Right renal cortex interstitium (tissue), 3 donors: ENCODE results near the gene OR52E5. TPM values are rescaled to one million over a fixed set of nuclear protein-coding genes. Genes with fewer than 3 reads are reported as not detected.

ENCODE experiments used
- DNase-seq, 3 donors: peaks; one replicate each; pipeline ENCODE4 v3.0.0-alpha.2; 2013; ENCODE audit warnings: low read depth in 3 of 3, low spot score in 2 of 3
- polyA plus RNA-seq, 3 donors: library from polyadenylated mRNA; unstranded; fragments of 120-200 nt; gene quantifications; one replicate each; pipeline ENCODE4 v1.2.1, GENCODE V29; 2013; ENCODE audit not compliant: insufficient read length in 3 of 3

Gene OR52E5
- polyA plus RNA-seq, result not detected

GRCh38 chr11:5892908-5893307, at the start of gene OR52E5:
OR52E5 (plus strand) TSS chr11:5893208; CDS start chr11:5900777, 7,569 bp downstream.
- DNase-seq, result no peak

DNA sequence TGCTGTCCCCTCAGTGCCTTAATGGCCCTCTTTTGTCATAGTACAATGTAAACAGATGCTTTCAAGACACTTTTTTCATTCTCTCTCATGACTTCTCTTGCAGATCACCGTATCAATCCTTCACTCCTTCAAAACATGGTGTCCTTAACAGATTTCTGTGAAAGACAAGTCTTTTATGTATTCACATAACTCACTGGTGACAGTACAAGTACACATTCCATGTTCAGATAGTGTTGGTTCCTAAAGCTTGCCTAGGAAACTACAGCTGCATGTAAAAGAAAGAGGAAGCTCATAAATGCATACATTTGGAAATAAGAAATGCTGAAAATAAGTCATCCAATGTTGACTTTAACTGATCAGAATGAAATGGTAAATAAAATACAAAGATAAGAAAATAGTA, 46.3 kb upstream of the OR52E5 start:
- no peak for DNase-seq

DNA sequence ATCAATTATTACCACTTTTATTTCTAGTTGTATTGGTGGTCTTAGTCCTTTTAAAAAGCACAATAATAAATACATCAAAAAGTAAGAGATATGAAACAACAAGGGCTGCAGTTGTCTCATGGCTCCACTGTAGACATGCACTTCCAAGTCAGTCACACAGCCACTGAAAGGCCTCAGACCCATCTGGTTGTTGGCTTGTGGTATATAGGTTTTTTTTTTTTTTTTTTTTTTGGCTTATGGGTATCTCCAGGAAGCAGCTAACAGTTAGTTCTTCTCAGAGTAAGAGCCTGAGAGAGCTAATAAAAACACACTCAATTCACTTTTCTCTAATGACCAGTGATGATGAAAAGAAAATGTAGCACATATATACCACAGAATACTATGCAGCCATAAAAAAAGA, 45.3 kb upstream of the OR52E5 start:
- no peak for DNase-seq

GRCh38 chr11:5851002-5851401, 42.0 kb upstream of the OR52E5 start:
- DNase-seq, result no peak

GRCh38 chr11:5857590-5857989, 35.4 kb upstream of the OR52E5 start, which contains the start of gene OR52E8:
OR52E8 (minus strand) TSS chr11:5857690; CDS start chr11:5857690, 0 bp downstream.
- no peak for DNase-seq

- DNase-seq, result no peak
Observed at GRCh38 chr11:5865826-5866225, 27.2 kb upstream of the OR52E5 start.

DNA sequence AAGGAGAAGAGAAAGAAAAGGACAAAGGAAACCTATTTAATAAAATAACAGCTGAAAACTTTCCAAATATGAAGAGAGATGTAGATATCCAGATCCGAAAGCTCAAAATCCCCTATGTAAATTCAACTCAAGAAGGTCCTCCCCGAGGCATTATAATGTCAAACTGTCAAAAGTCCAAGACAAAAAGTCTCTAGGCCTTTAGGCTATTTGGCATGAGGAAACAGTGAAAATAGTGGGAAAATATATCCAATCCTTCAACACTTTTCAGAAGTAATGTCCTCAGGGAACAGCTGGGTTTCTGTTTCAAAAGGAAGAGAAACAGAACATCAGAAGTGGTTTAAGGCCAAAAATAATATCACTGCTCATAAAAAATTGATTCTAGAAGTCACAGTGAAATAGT, 14.4 kb upstream of the OR52E5 start:
- DNase-seq, result no peak

DNA sequence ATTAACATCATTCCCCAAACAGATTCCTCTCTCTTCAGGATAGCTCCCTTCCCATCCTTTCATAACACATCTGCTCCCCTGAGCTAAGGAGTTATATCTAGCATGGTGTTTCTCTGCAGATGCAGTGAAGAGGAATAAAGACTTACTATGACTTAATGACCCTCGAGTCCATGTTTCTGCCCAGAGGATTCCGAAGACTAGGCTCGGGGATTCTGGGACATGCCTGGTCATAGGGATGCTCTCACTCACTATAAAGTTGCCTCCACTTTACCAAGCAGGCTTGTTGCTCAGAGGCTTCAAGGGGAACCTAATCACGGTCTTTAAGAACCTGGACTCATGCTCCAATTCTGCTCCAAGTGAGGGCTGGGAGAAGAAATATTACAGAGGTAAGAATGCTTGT, 12.7 kb upstream of the OR52E5 start, which contains the start of gene OR52E4:
Gene OR52E4, plus strand, starts transcription at position 301 of the 400 bp plus-strand sequence. CDS start 3,664 bp downstream, outside the sequence.
- DNase-seq, result no peak

- DNase-seq, result no peak
Observed at GRCh38 chr11:5881756-5882155, 11.3 kb upstream of the OR52E5 start.

- no peak for DNase-seq
Observed at GRCh38 chr11:5887172-5887571, 5.8 kb upstream of the OR52E5 start.

DNA sequence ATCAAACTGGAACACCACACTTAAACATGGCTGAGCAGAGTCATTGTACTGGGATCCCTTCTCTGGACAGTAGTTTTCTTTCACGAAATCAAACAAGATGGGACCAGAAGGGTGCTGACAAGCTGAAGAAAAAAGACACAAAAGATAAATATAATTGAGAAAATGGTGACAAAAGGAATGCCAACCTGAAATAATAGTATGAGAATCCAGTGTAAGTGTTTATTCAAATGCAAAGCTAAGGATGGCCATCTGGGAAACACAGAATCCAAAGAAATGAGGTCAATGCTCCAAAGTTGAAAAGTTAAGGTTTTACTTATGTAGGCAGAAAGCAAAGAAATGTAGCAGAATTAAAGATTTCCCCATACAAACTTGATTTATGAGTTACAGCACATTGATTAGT, 5.3 kb upstream of the OR52E5 start:
- no peak for DNase-seq

- DNase-seq, result no peak
Observed at GRCh38 chr11:5891216-5891800, 1.7 kb upstream of the OR52E5 start.

DNA sequence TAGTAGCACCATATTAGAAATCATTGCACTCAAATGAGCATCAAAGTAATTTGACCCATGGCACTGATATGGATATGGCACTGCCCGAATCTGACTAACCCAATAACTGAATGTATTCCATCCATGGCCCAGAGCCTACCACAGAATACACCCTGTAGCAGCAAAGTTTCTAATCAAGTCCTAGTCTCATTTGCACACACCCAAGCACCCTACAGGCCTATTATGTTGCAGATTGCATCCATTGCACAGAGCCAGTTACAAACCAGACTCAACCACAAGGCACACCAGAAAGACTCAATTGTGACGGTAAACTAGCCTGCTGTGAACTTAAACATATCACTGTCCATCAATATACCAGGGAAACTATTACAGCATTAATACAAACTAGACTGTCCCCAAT, 6.5 kb downstream of the OR52E5 start:
- no peak for DNase-seq

- no peak for DNase-seq
Observed at GRCh38 chr11:5910540-5910939, 17.5 kb downstream of the OR52E5 start.

GRCh38 chr11:5922749-5923426, 29.9 kb downstream of the OR52E5 start:
- no peak for DNase-seq

DNA sequence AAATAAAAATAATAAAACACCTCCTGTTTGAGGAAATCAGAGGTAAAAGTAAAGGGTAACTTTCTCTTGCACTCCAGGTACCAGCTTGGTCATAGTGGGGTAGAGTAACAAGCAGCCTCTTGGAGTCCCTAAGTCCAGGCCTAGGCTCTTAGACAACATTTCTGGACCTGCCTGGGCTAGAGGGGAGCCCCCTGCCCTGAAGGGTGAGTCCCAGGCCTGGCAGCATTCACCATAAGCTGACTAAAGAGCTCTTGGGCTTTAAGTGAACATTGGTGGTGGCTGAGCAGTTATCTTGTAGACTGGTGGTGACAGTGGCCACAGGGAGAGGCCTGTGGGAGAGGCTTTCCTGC, 30.4 kb downstream of the OR52E5 start:
- no peak for DNase-seq

DNA sequence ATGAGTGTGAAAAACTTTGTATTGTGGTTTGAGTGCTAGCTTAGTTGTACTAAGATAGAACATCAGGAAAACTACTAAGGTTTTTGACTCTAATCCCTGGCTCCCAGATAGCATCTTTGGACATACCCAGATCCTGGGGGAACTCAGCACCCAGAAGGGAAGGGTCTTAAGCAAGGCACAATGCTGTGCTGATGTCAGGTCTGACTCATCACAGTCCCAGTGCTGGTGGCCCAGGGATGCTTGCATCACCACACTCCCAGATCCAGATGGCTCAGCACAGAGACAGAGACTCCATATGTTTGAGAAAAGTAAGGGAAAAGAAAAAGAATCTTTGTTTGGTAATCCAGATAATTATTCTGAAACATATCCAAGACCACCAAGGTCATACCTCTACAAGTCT, 30.8 kb downstream of the OR52E5 start:
- no peak for DNase-seq

DNA sequence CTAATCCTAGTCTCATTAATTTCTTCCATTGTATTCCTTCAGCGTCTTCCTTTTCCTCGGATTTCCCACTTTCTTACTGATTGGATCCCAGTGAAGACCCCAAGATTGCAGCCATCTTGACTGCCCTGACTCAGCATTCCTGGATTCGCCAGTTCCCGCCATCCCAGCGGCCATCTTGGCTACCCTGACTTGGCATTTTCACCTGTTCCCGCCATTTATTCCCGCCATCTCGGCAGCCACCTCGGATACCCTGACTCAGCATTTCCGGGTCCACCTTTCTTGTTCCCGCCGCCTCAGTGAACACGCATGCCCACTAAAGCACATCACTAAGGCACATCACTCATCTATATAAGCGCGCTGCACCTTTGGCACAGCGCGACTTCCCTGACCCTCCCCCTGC, 35.3 kb downstream of the OR52E5 start:
- DNase-seq, result no peak

DNA sequence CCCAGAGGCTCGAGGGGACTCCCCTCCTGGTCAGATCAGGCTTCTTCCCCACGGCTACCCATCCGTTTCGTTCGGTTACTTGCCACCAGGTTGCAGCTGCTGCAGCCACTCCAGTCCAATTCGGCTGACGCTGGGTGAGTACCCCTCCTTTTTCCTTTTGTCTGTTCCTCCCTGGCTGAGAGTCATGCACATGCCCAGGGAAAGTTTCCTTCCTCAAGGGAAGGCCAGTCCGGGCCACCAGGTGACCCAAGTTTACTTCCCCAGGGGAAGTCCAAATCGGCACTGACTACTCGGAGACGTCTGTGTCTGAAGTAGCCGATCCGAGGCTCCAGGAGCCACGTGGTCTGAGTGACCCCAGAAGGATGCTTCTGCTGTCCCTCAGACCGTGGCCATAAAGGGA, 35.8 kb downstream of the OR52E5 start:
- no peak for DNase-seq

DNA sequence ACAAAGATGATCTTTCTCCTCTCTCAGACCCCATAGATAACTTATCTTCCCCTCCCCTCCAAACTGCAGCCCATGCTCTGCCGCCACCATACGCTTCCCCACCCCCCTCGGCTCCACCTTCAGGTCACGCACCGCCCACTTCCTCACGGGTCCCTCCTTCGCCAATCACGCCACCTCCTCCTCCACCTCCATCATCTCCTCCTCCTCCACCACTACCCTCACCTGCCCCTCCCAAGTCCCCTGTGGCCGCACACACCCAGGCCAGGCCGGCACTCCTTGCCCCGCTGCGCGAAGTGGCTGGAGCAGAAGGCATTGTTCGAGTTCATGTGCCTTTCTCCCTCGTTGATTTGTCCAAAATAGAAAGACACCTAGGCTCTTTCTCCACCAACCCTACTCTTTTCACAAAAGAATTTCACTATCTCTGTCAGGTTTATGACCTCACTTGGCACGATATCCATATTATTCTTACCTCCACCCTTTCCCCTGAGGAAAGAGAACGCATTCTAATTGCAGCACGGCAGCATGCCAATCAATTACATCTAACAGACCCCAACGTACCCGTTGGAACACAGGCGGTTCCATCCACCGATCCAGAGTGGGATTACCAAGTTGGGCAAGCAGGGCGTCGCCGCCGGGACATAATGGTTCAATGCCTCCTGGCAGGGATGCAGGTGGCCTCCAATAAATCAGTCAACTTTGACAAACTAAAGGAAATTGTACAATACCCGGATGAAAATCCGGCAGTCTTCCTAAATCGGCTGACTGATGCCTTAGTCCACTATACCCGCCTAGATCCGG, 36.8 kb downstream of the OR52E5 start:
- DNase-seq, result no peak

- DNase-seq, result no peak
Observed at GRCh38 chr11:5930614-5931013, 37.6 kb downstream of the OR52E5 start.

GRCh38 chr11:5931061-5931460, 38.1 kb downstream of the OR52E5 start:
- no peak for DNase-seq
